Fibroblast of gingiva (primary cell): ENCODE results near the gene NR3C2.
A peak's percentile ranks its signal among the peaks of the same experiment; 100 is the strongest.

Experiments used
- DNase-seq: peaks from one replicate; pipeline ENCODE4 v3.0.0-alpha.2; 2011; ENCODE audit warnings: low read depth

NR3C2 gene

DNA sequence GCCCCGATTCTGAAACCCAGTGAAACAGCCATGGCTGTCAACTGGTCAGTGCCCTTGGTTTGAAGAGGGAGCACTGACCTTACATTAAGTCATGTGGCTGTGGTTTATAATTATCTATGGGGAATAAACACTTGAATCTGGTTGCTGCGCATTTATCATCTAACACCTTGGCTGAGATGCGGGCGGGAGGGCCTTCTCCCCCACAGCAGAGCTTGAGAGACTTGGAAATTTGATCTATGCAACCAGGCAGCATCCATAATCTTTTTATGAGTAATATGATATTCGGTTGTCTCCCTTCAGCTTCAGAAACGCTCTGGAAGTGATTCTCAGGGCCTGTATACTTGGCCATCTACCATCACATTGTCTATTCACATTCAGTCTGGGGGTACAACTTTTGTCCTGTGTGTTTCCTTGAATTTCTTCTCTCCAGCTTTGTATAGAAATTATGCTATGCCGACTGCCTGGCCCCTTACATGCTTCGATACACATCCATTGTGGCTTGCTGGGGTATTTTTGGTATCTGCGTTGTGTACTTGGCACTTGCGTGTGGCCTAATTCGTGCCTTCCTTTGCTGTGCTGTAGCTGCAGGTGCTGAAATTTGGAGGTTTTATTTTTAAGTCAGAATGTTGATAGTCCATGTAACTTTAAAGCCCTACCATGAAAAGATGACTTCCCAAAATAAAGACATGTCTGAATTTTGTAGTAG lies 388.8 kb downstream of the NR3C2 start:
- DNase-seq, result no peak

DNA sequence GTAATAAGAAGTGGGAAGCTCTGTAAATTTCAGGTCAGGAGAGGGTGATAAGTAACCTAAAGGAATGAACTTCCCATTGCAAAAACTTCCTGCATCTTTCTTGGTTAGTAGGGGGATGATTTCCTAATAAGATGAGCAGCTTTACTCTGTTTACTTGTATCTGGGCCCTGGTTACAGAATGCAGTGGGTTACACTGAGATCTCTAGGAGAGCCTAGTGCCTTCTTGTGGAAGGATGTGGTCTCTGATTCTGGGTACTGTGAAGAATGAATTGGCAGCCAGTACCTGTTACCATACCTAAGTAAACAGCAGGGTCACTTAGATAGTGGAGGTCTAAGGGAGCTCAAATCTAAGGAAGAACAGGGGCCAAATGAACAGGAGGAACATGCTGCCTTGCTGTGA lies 389.8 kb downstream of the NR3C2 start:
- no peak for DNase-seq

DNA sequence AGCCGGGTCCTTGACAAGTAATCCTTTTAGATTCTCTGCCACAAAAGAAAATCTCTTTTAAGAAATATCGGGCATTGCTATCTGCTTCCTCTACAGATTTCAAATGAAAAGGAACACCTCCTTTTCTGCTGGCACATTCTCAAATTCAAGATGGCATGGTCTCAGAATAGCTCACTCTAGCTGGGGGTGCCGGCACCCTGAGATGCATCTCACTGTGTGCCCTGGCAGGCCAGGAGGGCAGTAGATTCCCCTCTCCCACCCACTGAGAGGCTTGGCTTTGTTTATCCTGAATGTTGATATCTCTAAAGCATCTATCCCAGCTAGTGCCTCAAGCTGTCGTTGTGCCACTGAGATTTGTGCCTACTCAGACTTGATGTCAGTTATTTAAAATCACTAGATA lies 390.8 kb downstream of the NR3C2 start:
- DNase-seq, result no peak

DNA sequence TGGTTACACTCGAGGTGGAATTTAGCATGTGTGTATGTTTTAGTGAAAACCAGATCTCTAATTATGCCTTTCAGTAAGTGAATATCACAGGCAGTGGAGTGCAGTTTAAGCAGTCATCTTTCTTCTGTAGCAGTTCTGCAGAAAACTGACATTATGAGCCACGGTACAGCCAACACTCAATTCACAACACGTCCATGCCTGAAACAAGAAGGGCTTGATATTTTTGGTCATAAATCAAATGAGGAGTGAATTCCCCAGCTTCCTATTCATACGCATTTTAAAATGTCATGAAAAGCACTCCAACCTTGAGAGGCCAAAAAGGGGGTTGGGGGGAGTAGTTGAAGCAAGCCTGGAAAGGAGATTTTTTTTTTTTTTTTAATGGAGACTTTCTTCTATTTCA lies 393.6 kb downstream of the NR3C2 start:
- no peak for DNase-seq

DNA sequence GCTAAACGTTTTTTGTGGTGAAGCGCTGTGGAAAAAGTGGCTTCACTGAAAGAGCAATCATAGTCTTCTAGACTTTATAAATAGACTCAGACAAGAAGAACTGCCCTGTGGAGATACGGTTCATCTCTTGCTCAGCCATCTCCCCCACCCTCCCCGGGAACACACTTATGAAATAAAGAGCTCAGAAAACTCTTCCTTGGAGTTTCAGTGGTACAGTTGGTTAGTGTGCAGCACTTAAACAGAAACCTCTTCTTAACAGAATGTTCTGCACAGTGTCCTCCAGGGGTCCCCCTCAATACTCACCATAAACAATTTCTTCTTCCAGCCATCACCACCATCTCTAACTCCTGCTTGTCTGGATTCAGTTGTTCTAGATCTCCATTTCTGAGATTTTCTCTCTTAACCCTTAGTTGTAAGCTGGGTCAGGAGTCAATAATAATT lies 397.3 kb downstream of the NR3C2 start:
- peak; percentile 71 for DNase-seq

DNA sequence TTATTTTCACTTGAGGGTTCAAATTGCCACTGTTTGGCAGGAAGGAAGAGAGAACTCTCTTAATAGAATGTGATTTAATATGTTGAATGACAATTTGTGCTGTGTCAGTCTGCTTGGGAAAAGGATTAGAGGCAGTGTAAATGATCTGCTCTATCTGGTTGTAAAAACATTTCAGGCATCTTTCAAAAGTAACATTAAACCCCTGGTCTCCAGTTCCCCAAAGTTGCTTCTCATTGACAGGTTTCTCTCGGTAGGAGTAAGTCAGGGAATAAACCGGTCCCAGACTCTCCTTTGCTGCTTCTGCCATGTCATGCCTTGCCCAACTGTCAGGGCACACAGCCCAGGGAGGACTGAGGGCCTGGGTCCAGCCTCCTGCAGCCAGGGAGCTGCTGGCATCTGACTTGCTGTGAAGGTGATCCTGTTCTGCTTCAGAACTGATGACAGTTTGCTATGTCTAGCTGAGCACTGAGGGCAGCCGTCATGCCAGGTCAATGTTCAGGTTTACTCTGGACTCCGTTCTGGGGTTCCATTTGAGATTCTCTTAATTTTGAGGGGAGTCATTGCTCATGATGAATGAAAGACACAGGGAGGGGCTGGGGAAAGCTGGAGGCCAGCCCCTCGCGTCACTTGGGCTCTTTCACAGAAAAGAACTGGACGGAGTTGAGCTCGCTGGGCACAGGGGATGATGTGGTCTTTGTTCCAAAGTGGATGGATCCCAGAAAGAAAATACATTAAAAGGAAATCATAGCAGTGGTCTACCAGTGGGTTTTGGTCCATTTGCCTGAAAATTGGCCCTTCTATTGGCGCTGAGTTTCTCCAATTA lies 397.9 kb downstream of the NR3C2 start:
- DNase-seq, result peak; percentile 33

DNA sequence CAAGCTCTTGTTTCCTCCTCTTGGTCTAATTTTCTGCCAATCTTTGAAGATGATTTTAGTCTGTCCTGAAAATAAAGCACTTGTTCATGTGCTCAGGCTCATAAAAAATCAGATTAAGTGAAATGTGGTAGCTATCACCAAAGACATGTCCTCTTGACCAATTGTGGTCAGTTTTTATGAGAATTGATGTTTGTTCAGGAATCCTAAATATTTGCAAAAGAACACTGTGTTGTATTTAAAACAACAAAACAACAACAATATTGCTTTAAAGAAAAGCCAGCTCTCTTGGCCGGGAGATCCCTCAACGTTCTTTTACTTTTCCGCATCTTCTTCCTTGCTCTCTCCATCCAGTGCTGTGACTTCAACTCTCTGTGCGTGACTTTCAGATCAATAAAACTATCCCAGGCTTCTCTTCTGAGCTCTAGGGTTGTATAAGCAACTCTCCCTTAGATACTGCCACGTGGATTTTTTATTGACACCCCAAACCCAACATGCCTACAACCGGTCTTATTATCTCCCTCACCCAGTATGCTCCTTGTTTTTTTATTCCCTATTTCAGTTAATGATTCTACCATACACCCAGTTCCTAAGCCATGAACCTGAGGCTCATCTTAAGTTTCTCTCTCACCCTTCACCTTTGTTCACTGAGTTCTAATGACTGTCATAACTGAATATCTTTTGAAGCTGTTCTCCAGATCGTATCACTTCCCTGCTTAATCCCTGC lies 400.4 kb downstream of the NR3C2 start:
- DNase-seq, result no peak

DNA sequence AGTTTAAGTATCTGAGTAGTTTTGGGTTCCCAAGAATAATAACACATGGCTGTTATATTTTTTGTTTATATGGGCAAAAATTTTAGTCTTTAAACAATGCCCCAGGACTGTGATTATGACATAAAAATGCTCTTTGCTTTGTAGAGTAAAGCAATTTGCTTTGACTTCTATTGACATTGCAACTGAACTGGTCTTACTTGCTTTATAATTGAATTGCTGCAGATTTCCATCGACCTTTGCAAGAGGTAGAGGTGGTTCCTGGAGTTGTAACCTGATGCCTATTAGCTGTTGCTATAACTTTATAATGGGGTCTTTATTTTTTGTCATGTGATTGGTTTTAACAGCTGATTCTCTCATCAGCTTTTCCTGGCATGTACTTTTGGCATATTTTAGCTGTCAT lies 407.4 kb downstream of the NR3C2 start:
- no peak for DNase-seq

DNA sequence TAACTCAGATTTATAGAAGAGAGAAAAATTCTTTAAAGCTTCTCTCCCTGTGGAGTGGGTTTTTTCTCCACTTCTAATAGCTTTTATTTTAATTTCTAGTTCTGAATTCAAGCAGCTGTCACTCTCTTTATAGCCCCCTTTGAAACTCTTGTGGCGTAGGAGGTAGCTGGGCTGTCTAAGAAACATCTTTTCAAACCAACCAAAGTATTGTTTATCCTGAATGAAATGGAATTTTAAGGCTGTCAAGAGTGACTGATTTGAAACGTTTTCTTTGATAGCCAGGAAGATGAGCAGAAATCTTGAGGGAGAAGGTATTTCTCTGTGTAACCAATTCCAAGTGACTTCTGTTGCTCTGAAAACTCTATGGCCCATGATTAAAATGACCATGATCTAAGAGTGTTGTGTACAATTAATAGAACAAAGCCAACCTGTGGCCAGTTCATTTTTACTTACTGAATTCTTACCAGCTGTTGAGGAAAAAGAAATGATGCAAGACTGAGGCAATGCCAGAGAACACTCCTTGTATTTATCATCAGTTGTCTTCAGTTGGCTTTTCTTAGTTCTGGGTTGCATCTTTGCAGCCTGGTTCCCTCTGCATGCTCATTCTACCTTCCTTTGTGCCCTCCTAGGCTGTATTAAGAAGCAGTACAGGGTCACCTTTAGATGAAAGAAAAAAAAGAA lies 411.9 kb downstream of the NR3C2 start:
- DNase-seq, result peak; percentile 68

DNA sequence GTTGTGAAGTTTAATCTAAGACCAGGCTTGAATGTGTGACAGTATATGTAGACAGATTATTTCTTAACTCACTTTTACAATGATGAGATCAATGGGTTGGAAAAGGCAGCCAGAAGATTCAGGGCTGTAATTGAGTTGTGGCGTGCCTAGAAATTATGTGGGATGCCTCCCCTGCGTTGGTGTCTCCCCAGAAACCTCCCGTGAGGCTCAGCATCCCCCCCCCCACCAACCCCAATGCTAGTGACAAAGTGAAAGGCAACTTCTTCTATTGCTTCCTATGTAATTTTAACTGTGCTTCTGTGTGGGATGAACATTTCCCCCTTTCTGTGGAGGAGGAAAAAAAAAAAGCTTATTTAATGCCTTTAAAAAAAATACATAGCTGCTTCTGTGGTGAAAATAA lies 412.4 kb downstream of the NR3C2 start:
- DNase-seq, result no peak
